ENCODE results near the gene LIPC. TPM values are rescaled to one million over a fixed set of nuclear protein-coding genes. Genes with fewer than 3 reads are reported as not detected.

LIPC gene
- total RNA-seq, 3 donors from 2014 or later (not counting 1 experiment from before 2014, with no cell fraction given): 5.3 to 7.1 (median 5.3) TPM

- DNase-seq (no peak), ATAC-seq (no peak)
- H3K27ac Mint-ChIP-seq: no peak overlapping the region
- H3K4me1 Mint-ChIP-seq: peaks cover 31 to 42% of the 10 kb centered on the region in 2 donors
- intact Hi-C loops (cut with micrococcal nuclease): no loop called here
- WGBS (ENCODE audit: insufficient coverage): 96% methylated on average over 8 of the region's 9 CpGs
- no peak overlapping the region for H3K4me3 Mint-ChIP-seq
- no peak overlapping the region for H3K27ac ChIP-seq (ENCODE audit: low read length)
- H3K27me3 ChIP-seq (ENCODE audit: control insufficient read depth, insufficient read depth, low read length): no peaks in the 10 kb centered on the region
- H3K36me3 ChIP-seq (ENCODE audit: control insufficient read depth, insufficient read depth, low read length): no peaks in the 10 kb centered on the region
- H3K4me3 ChIP-seq (ENCODE audit: low read length): no peak overlapping the region
- no peaks in the 10 kb centered on the region for H3K36me3 Mint-ChIP-seq
- H3K4me1 ChIP-seq (ENCODE audit: control insufficient read depth, insufficient read depth, low read length): peaks cover 20% of the 10 kb centered on the region
- H3K9me3 Mint-ChIP-seq: no peaks in the 10 kb centered on the region
- H3K9me3 ChIP-seq (ENCODE audit: control insufficient read depth, insufficient read depth, low read length): no peaks in the 10 kb centered on the region
- no peak for TF ChIP-seq CTCF (IDR thresholded peaks at IDR 0.05)
- no peaks in the 10 kb centered on the region for H3K27me3 Mint-ChIP-seq (ENCODE audit: low read depth in 2 of 2)
These were observed 36.1 kb downstream of the LIPC start for GRCh38 chr15:58467722-58468423.

- no peaks in the 10 kb centered on the region for H3K9me3 ChIP-seq (ENCODE audit: control insufficient read depth, insufficient read depth, low read length)
- H3K9me3 Mint-ChIP-seq: no peaks in the 10 kb centered on the region
- no peaks in the 10 kb centered on the region for H3K27me3 Mint-ChIP-seq (ENCODE audit: low read depth in 2 of 2)
- TF ChIP-seq CTCF (IDR thresholded peaks at IDR 0.05): no peak
- no peak overlapping the region for H3K4me3 Mint-ChIP-seq
- H3K36me3 Mint-ChIP-seq: no peaks in the 10 kb centered on the region
- no peak overlapping the region for H3K27ac ChIP-seq (ENCODE audit: low read length)
- intact Hi-C loops (cut with micrococcal nuclease): loop anchor here (5.0 to 10.0 kb wide), 4 partner anchors 85 to 285 kb away; no protein-coding TSS in a partner anchor
- DNase-seq (no peak), ATAC-seq (no peak)
- no peaks in the 10 kb centered on the region for H3K36me3 ChIP-seq (ENCODE audit: control insufficient read depth, insufficient read depth, low read length)
- no peaks in the 10 kb centered on the region for H3K27me3 ChIP-seq (ENCODE audit: control insufficient read depth, insufficient read depth, low read length)
- H3K4me1 ChIP-seq (ENCODE audit: control insufficient read depth, insufficient read depth, low read length): peaks cover 35% of the 10 kb centered on the region
- H3K27ac Mint-ChIP-seq: peak overlapping the region in 1 of 2 donors; percentile 47
- H3K4me3 ChIP-seq (ENCODE audit: low read length): no peak overlapping the region
- 89% methylated on average over 11 of the region's 11 CpGs for WGBS (ENCODE audit: insufficient coverage)
- H3K4me1 Mint-ChIP-seq: peaks cover 35 to 43% of the 10 kb centered on the region in 2 donors
These were observed 37.9 kb downstream of the LIPC start for GRCh38 chr15:58469432-58470353.

DNA sequence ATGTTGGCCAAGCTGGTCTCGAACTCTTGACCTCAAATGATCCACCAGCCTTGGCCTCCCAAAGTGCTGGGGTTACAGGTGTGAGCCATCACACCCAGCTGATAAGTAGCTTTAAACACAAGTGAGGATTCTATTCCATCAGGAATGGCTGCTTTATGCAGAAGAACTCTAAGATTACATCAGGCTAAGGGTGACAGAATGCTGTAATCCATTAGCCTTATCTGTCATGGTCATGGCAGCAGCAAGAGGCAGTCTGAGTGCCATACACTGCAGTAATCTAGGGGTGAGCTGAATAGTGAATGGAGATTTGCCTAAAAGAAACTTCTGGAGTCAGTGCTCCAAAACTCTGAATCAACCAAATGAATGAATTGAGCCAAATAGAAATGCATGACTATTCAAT lies 39.6 kb downstream of the LIPC start:
- peaks cover 52 to 57% of the 10 kb centered on the region in 2 donors for H3K4me1 Mint-ChIP-seq
- no peak overlapping the region for H3K27ac ChIP-seq (ENCODE audit: low read length)
- intact Hi-C loops (cut with micrococcal nuclease): loop anchor here (5.0 to 10.0 kb wide), 4 partner anchors 83 to 283 kb away; no protein-coding TSS in a partner anchor

More for the DNA sequence above, 39.6 kb downstream of the LIPC start:
- 100% methylated on average over 1 of the region's 1 CpG for WGBS (ENCODE audit: insufficient coverage)
- no peak for TF ChIP-seq CTCF (IDR thresholded peaks at IDR 0.05)
- Mint-ChIP-seq H3K36me3 (no peaks in the 10 kb centered on the region), H3K9me3 (no peaks in the 10 kb centered on the region), H3K27me3 (ENCODE audit: low read depth in 2 of 2) (no peaks in the 10 kb centered on the region), H3K27ac (no peak overlapping the region), H3K4me3 (peak overlapping the region; percentile 13)
- Histone ChIP-seq H3K4me3 (ENCODE audit: low read length) (no peak overlapping the region), H3K36me3 (ENCODE audit: control insufficient read depth, insufficient read depth, low read length) (no peaks in the 10 kb centered on the region), H3K27me3 (ENCODE audit: control insufficient read depth, insufficient read depth, low read length) (no peaks in the 10 kb centered on the region), H3K4me1 (ENCODE audit: control insufficient read depth, insufficient read depth, low read length) (peaks cover 52% of the 10 kb centered on the region), H3K9me3 (ENCODE audit: control insufficient read depth, insufficient read depth, low read length) (no peaks in the 10 kb centered on the region)
- no peak for ATAC-seq
- DNase-seq: no peak
